Measurements from ENCODE around the gene ATF3.
"Not testable (repeated sequence)": the region's sequence is repeated elsewhere in the genome, so short reads cannot be mapped to it uniquely, and the experiment has no call there.

The ATF3 gene

GRCh38 chr1:212652609-212653008, 44.0 kb downstream of the ATF3 start:
- TF ChIP-seq, protein P1, sequence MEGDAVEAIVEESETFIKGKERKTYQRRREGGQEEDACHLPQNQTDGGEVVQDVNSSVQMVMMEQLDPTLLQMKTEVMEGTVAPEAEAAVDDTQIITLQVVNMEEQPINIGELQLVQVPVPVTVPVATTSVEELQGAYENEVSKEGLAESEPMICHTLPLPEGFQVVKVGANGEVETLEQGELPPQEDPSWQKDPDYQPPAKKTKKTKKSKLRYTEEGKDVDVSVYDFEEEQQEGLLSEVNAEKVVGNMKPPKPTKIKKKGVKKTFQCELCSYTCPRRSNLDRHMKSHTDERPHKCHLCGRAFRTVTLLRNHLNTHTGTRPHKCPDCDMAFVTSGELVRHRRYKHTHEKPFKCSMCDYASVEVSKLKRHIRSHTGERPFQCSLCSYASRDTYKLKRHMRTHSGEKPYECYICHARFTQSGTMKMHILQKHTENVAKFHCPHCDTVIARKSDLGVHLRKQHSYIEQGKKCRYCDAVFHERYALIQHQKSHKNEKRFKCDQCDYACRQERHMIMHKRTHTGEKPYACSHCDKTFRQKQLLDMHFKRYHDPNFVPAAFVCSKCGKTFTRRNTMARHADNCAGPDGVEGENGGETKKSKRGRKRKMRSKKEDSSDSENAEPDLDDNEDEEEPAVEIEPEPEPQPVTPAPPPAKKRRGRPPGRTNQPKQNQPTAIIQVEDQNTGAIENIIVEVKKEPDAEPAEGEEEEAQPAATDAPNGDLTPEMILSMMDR (IDR thresholded peaks at IDR 0.05; ENCODE audit: low read depth, low read length), result no peak
- TF ChIP-seq MAX (IDR thresholded peaks at IDR 0.05; ENCODE audit: low read depth, low read length), result no peak
- TF ChIP-seq POLR2A (IDR thresholded peaks at IDR 0.05; ENCODE audit: extremely low read depth, insufficient read length), result no peak
- no peak for TF ChIP-seq MYC (IDR thresholded peaks at IDR 0.05; ENCODE audit: low read depth, low read length)

GRCh38 chr1:212655668-212656440, 47.3 kb downstream of the ATF3 start:
- no peak for DNase-seq (ENCODE audit: low read depth)

More at GRCh38 chr1:212652609-212653008, 44.0 kb downstream of the ATF3 start:
- H3K4me3 ChIP-seq (ENCODE audit: low read depth, low read length), result no peak overlapping the region
- DNase-seq (ENCODE audit: low read depth), result no peak

DNA sequence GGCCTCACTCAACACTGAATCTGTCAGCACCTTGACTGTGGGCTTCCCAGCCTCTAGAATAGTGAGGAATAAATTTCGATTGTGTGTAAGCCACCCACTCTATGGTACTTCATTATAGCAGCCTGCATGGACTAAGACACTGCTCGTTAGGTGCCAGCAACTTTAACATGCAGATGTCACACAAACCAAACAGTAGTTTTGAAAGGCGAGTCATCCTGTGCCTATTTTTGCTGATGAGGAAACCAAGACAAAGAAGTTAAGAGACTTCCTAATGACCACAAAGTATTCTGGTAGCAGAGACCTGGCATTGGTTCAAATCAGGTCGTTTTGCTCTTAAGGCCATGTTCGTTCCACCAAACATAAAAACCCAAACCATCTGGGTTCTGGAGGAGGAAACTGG, 48.2 kb downstream of the ATF3 start:
- TF ChIP-seq MYC (IDR thresholded peaks at IDR 0.05; ENCODE audit: low read depth, low read length), result no peak
- no peak for TF ChIP-seq MAX (IDR thresholded peaks at IDR 0.05; ENCODE audit: low read depth, low read length)
- peak; percentile 39 for DNase-seq (ENCODE audit: low read depth)
- H3K4me3 ChIP-seq (ENCODE audit: low read depth, low read length), result no peak overlapping the region

More at GRCh38 chr1:212655668-212656440, 47.3 kb downstream of the ATF3 start:
- TF ChIP-seq, protein P1 (IDR thresholded peaks at IDR 0.05; ENCODE audit: low read depth, low read length), result no peak
- no peak for TF ChIP-seq MYC (IDR thresholded peaks at IDR 0.05; ENCODE audit: low read depth, low read length)
- no peak for TF ChIP-seq POLR2A (IDR thresholded peaks at IDR 0.05; ENCODE audit: extremely low read depth, insufficient read length)
- TF ChIP-seq MAX (IDR thresholded peaks at IDR 0.05; ENCODE audit: low read depth, low read length), result no peak
- H3K4me3 ChIP-seq (ENCODE audit: low read depth, low read length), result no peak overlapping the region

GRCh38 chr1:212658250-212658649, 49.7 kb downstream of the ATF3 start:
- not testable (repeated sequence) for DNase-seq (ENCODE audit: low read depth)

GRCh38 chr1:212664409-212665199, 56.0 kb downstream of the ATF3 start:
- no peak overlapping the region for H3K4me3 ChIP-seq (ENCODE audit: low read depth, low read length)
- TF ChIP-seq MAX (IDR thresholded peaks at IDR 0.05; ENCODE audit: low read depth, low read length) (no peak), MYC (IDR thresholded peaks at IDR 0.05; ENCODE audit: low read depth, low read length) (no peak), POLR2A (IDR thresholded peaks at IDR 0.05; ENCODE audit: extremely low read depth, insufficient read length) (no peak)
- TF ChIP-seq, protein P1 (IDR thresholded peaks at IDR 0.05; ENCODE audit: low read depth, low read length), result no peak
- DNase-seq (ENCODE audit: low read depth), result no peak

More at GRCh38 chr1:212658250-212658649, 49.7 kb downstream of the ATF3 start:
- H3K4me3 ChIP-seq (ENCODE audit: low read depth, low read length), result not testable (repeated sequence)

- peak; percentile 84 for DNase-seq (ENCODE audit: low read depth)
- TF ChIP-seq, protein P1 (IDR thresholded peaks at IDR 0.05; ENCODE audit: low read depth, low read length), result peak; percentile 76
- TF ChIP-seq POLR2A (IDR thresholded peaks at IDR 0.05; ENCODE audit: extremely low read depth, insufficient read length), result no peak
- H3K4me3 ChIP-seq (ENCODE audit: low read depth, low read length), result peak overlapping the region; percentile 37
Measured at GRCh38 chr1:212665241-212666115, 56.9 kb downstream of the ATF3 start.
